ENCODE results near the gene SLC39A6. TPM values are rescaled to one million over a fixed set of nuclear protein-coding genes. Genes with fewer than 3 reads are reported as not detected.

SLC39A6 gene
- total and polyA plus RNA-seq, 2 donors (not counting 1 experiment from before 2014, with no cell fraction given), result 8.9 to 19.5 TPM

DNA sequence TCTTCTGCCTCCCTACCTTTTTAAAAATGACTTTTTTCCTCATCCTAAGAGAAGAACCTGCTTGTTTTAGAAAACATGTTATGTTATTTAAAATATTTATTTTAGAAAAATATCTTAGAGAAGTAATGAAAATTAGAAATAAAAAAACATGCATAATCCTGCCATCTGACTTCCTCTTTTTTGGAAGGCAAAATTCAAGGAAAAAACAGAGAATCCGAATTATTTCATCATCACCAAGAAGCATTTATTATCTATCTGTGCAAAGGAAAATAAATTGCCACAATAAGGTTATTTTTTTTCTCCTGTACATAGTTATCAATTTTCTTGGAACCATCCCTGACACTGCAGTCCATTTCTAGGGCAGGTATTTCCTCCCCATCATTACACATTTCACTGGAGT is 14.4 kb downstream of the SLC39A6 start:
- peaks cover 0 to 64% of the 10 kb centered on the region in 2 experiments for H3K36me3 ChIP-seq (replicated peaks in 1 of 2; ENCODE audit: control extremely low read depth in 1 of 2, control insufficient read depth in 1 of 2, extremely low read depth in 1 of 2, insufficient read depth in 2 of 2, low read length in 1 of 2)
- H3K27ac Mint-ChIP-seq, result no peak overlapping the region
- H3K9me3 Mint-ChIP-seq (ENCODE audit: insufficient read depth), result no peaks in the 10 kb centered on the region
- no peak for TF ChIP-seq EZH2 (IDR thresholded peaks at IDR 0.05; ENCODE audit: borderline replicate concordance, insufficient read depth, low read depth, low read length, poor library complexity, severe bottlenecking)
- no peak for TF ChIP-seq CTCF (IDR thresholded peaks at IDR 0.05)
- ChIA-PET POLR2A (no interaction called here), CTCF (no interaction called here)
- no peak for ATAC-seq (ENCODE audit: low read depth)
- H4K20me1 ChIP-seq (ENCODE audit: control insufficient read depth, insufficient read depth, low read length, poor library complexity, severe bottlenecking), result no peaks in the 10 kb centered on the region
- no peak overlapping the region for H3K4me3 ChIP-seq (ENCODE audit: control extremely low read depth in 1 of 5, extremely low read depth in 1 of 5, insufficient read depth in 1 of 5, low read depth in 2 of 5, low read length in 4 of 5)
- intact Hi-C loops (cut with micrococcal nuclease), result no loop called here
- no peaks in the 10 kb centered on the region for H3K27me3 ChIP-seq (replicated peaks in 1 of 4; ENCODE audit: control extremely low read depth in 1 of 4, control insufficient read depth in 3 of 4, insufficient read depth in 4 of 4, low read length in 3 of 4)
- H3K4me1 Mint-ChIP-seq, result no peaks in the 10 kb centered on the region
- no peak overlapping the region for H2AFZ ChIP-seq (ENCODE audit: insufficient read depth, low read depth, low read length, poor library complexity, severe bottlenecking)
- H3K27ac ChIP-seq (ENCODE audit: low read length in 2 of 2), result no peak overlapping the region
- no peaks in the 10 kb centered on the region for H3K9me3 ChIP-seq (ENCODE audit: control extremely low read depth in 1 of 3, control insufficient read depth in 2 of 3, insufficient read depth in 1 of 3, low read length in 2 of 3)
- WGBS (ENCODE audit: insufficient coverage), result no CpG with 5 or more reads among the region's 1 CpG
- H3K9ac ChIP-seq (ENCODE audit: low read length), result no peak overlapping the region
- H3K79me2 ChIP-seq (ENCODE audit: control insufficient read depth, insufficient read depth, low read length), result no peaks in the 10 kb centered on the region
- no peaks in the 10 kb centered on the region for H3K27me3 Mint-ChIP-seq
- DNase-seq, result no peak
- H3K4me3 Mint-ChIP-seq, result no peak overlapping the region
- H3K4me1 ChIP-seq (ENCODE audit: control insufficient read depth in 2 of 2, insufficient read depth in 2 of 2, low read length in 2 of 2), result no peaks in the 10 kb centered on the region
- no peak overlapping the region for H3K4me2 ChIP-seq (replicated peaks; ENCODE audit: low read depth, low read length, poor library complexity, severe bottlenecking)

- Mint-ChIP-seq H3K27ac (no peak overlapping the region), H3K27me3 (no peaks in the 10 kb centered on the region), H3K4me1 (no peaks in the 10 kb centered on the region), H3K4me3 (no peak overlapping the region), H3K9me3 (ENCODE audit: insufficient read depth) (no peaks in the 10 kb centered on the region)
- no peak for ATAC-seq (ENCODE audit: low read depth)
- ChIA-PET POLR2A (no interaction called here), CTCF (no interaction called here)
- WGBS (ENCODE audit: insufficient coverage), result no CpG with 5 or more reads among the region's 4 CpGs
- no peak overlapping the region for H3K4me3 ChIP-seq (ENCODE audit: control extremely low read depth in 1 of 5, extremely low read depth in 1 of 5, insufficient read depth in 1 of 5, low read depth in 2 of 5, low read length in 4 of 5)
- TF ChIP-seq CTCF (IDR thresholded peaks at IDR 0.05), result no peak
- no peak overlapping the region for H3K27ac ChIP-seq (ENCODE audit: low read length in 2 of 2)
- H3K27me3 ChIP-seq (replicated peaks in 1 of 4; ENCODE audit: control extremely low read depth in 1 of 4, control insufficient read depth in 3 of 4, insufficient read depth in 4 of 4, low read length in 3 of 4), result no peaks in the 10 kb centered on the region
- H4K20me1 ChIP-seq (ENCODE audit: control insufficient read depth, insufficient read depth, low read length, poor library complexity, severe bottlenecking), result no peaks in the 10 kb centered on the region
- no peaks in the 10 kb centered on the region for H3K9me3 ChIP-seq (ENCODE audit: control extremely low read depth in 1 of 3, control insufficient read depth in 2 of 3, insufficient read depth in 1 of 3, low read length in 2 of 3)
- peaks cover 0 to 59% of the 10 kb centered on the region in 2 experiments for H3K36me3 ChIP-seq (replicated peaks in 1 of 2; ENCODE audit: control extremely low read depth in 1 of 2, control insufficient read depth in 1 of 2, extremely low read depth in 1 of 2, insufficient read depth in 2 of 2, low read length in 1 of 2)
- no peaks in the 10 kb centered on the region for H3K79me2 ChIP-seq (ENCODE audit: control insufficient read depth, insufficient read depth, low read length)
- intact Hi-C loops (cut with micrococcal nuclease), result no loop called here
- no peak for DNase-seq
- no peak overlapping the region for H2AFZ ChIP-seq (ENCODE audit: insufficient read depth, low read depth, low read length, poor library complexity, severe bottlenecking)
- no peaks in the 10 kb centered on the region for H3K4me1 ChIP-seq (ENCODE audit: control insufficient read depth in 2 of 2, insufficient read depth in 2 of 2, low read length in 2 of 2)
- H3K4me2 ChIP-seq (replicated peaks; ENCODE audit: low read depth, low read length, poor library complexity, severe bottlenecking), result no peak overlapping the region
- H3K9ac ChIP-seq (ENCODE audit: low read length), result no peak overlapping the region
These were observed 14.9 kb downstream of the SLC39A6 start for GRCh38 chr18:36114251-36114650.

All from B cell (primary cell).